HG03196 (cell line): ENCODE data around the gene TCIRG1.

Source experiments
- ATAC-seq: cut with Tn5 transposase; IDR thresholded peaks from one replicate; pipeline ENCODE4 v1.9.1; 2021; ENCODE audit not compliant: unreplicated experiment

Gene TCIRG1

DNA sequence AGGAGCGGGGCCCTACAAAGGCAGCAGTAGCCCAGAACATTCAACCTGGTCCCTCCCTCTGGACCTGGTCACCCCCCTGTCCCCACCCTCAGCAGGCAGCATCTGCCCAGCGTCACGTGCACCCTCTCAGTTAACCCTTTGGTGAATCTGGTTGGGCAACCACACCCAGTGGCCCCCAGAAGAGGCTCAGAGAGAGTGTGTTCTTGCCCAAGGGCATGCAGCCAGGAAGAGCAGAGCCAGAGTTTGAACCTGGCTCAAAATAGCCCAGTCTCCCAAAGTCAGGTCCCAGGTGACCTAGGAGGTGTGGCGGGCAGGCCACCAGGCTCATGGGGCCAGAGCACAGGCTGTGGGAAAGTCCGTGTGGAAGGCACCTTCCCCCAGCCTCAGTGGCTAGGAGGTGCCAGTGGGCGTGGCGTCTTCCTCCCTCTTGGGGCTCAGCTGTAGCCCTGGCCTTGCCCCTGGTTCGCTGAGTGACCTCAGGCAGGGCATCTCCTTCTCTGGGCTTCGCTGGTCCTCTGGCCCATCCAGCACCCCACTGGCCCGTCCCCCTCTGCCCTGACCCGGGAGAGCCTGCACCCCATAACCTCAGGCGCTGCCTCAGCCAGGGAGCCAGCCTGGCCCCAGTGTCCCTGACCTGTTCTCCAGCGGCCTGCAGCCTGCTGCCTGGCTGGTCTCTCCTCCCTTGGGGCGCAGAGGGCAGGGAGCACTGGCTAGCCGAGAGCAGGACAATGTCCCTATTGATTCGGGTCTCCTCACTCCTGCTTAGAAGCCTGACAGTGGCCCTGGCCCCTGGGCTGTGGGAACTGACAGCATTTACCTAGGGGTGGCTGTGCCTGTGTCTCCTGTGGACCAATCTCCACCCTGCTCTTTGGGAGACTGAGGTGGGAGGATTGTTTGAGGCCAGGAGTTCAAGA is 21.7 kb upstream of the TCIRG1 start:
- ATAC-seq, result no peak

- ATAC-seq, result no peak
These were observed 20.7 kb upstream of the TCIRG1 start for GRCh38 chr11:68017980-68018729.

DNA sequence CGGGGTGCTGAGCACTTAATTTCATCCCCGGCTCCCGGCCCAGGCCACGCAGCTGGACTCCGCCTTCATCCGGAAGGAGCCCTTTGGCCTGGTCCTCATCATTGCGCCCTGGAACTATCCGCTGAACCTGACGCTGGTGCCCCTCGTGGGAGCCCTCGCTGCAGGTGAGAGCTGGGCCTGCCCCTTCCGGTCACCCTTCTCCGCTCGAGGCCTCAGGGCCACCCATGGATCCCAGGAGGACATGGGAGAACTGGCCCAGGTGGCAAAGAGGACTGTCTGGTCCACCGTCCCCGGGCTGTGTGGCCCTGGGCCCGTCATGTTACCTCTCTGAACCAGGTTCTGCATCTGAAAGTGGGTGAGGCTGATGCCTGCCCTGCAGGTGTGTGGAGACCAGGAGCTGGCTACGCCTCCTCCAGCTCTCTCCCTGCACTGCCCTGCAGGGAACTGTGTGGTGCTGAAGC is 20.1 kb upstream of the TCIRG1 start:
- no peak for ATAC-seq

DNA sequence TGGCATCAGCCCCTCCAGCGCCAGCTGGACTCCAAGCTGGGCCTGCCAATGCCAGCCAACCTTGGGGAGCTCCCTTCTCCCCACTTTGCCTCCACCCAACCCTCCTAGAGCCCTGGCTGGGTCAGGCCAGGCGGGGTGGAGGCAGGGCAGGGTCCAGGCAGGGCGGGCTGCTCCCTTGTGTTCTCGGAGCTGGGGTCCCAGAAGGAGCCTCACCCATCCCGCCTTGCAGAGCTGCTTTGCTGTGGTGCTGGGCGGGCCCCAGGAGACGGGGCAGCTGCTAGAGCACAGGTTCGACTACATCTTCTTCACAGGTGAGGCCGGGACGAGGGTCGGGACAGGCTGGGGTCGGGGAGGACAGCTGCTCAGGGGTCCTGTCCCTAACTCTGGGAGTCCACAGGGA is 19.3 kb upstream of the TCIRG1 start:
- ATAC-seq, result no peak

GRCh38 chr11:68020575-68020974 is 18.2 kb upstream of the TCIRG1 start:
- no peak for ATAC-seq

DNA sequence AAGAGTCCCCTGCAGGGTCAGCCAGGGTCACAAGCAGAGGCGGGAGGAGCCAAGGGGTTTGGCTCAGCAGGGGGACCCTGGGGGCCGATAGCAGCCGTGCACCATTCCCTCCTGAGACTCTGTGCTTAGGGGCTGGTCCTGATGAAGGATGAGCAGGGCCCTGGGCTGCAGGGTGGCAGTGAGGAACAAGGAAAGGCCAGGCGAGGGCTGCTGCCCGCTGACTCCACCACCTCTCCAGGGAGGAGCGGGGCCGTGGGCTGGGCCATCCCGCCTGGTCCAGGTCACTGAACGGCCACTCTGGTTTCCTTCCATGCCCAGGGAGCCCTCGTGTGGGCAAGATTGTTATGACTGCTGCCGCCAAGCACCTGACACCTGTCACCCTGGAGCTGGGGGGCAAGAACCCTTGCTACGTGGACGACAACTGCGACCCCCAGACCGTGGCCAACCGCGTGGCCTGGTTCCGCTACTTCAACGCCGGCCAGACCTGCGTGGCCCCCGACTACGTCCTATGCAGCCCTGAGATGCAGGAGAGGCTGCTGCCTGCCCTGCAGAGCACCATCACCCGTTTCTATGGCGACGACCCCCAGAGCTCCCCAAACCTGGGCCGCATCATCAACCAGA is 17.5 kb upstream of the TCIRG1 start:
- no peak for ATAC-seq

DNA sequence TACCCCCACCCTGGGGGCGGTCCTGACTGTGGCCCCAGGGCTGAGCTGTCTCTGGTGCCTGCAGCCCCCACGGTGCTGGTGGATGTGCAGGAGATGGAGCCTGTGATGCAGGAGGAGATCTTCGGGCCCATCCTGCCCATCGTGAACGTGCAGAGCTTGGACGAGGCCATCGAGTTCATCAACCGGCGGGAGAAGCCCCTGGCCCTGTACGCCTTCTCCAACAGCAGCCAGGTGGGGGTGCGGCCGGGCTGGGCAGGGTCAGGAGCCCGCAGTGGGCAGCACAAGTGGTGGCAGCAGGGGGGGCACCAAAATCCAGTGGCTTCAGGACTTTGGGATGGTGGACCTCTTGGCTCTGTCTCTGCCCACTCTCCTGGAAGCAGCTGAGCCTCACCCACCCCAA is 16.3 kb upstream of the TCIRG1 start:
- no peak for ATAC-seq

GRCh38 chr11:68024508-68024907 is 14.3 kb upstream of the TCIRG1 start:
- ATAC-seq, result no peak

GRCh38 chr11:68025047-68025446 is 13.8 kb upstream of the TCIRG1 start:
- no peak for ATAC-seq

- ATAC-seq, result no peak
These were observed 12.3 kb upstream of the TCIRG1 start for GRCh38 chr11:68026391-68027105.

GRCh38 chr11:68027667-68028066 is 11.2 kb upstream of the TCIRG1 start:
- no peak for ATAC-seq

- ATAC-seq, result no peak
These were observed 9.9 kb upstream of the TCIRG1 start for GRCh38 chr11:68028802-68029545.

DNA sequence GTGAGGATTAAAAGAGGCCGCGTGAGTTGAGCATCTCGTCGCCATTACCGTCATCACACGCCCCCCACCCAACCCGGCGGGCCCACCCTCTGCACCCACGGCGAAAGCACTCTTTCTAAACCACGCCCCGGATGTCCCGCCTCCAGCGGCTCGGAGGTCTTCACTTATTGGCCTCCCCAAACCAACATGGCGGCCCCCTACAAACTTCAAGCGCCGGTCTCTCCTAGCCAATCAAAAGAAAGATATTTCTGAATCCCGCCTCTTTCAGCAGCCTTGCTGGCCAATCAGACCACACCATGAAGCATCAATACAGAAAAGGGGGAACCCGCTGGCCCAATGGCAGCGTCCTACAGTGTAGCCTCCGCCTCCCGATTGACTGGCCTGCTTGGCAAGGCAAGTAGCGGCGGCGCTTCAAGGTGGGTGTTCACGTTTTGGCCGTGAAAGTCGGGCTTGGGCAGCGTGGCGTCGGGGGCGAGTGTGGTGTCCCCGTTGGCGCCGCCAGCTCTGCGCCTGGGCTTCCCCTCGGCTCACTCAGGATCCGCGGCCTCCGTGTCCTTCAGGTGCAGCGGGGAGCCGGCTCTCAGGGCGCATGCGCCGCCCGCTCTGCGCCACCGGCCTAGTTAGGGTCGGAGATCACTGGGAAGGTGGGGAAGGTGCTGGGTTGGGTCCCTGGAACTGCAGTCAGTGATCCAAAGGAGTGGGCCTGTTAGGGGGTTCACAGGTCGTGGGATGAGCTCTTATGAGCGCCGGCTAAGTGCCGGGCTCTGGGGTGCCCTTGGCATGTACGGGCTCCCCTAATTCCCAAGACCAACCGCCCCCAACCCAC is 8.3 kb upstream of the TCIRG1 start, which contains the start of gene NDUFS8:
Gene NDUFS8 (plus strand): TSS at position 364 of the 826 bp plus-strand sequence. CDS start 1,471 bp downstream, outside the sequence.
- ATAC-seq, result peak; percentile 86

DNA sequence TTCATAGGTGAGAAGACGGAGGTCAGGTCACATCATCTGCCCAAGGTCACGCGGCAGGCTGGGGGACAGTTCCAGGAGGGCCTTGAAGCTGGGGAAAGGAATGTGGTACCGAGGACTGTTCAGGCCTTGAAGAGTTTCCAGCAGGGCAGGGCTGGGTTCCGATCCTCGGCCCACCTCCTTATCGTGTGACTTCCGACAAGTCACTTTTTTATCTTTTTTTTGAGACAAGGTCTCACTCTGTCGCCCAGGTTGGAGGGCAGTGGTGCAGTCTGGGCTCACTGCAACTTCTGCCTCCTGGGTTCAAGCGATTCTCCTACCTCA is 7.7 kb upstream of the TCIRG1 start:
- ATAC-seq, result no peak

GRCh38 chr11:68032003-68032402 is 6.8 kb upstream of the TCIRG1 start:
- ATAC-seq, result no peak

- ATAC-seq, result no peak
These were observed 5.7 kb upstream of the TCIRG1 start for GRCh38 chr11:68032997-68033707.

DNA sequence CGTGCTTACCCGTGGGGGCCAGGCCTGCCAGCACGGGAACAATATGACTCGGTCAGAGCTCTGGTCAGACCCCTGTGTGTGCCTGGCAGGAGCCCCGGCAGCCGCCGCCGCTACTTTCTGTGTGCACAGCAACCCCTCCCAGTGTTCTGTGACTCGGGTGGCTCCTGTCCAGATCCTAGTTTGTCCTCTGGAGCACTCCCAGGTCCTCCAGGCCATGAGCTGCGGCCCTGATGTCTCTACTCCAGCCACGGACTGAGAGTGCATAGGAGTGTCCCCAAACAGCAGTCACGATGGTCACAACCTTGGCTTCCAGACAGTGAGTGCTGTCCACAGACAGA is 5.1 kb upstream of the TCIRG1 start:
- ATAC-seq, result no peak

DNA sequence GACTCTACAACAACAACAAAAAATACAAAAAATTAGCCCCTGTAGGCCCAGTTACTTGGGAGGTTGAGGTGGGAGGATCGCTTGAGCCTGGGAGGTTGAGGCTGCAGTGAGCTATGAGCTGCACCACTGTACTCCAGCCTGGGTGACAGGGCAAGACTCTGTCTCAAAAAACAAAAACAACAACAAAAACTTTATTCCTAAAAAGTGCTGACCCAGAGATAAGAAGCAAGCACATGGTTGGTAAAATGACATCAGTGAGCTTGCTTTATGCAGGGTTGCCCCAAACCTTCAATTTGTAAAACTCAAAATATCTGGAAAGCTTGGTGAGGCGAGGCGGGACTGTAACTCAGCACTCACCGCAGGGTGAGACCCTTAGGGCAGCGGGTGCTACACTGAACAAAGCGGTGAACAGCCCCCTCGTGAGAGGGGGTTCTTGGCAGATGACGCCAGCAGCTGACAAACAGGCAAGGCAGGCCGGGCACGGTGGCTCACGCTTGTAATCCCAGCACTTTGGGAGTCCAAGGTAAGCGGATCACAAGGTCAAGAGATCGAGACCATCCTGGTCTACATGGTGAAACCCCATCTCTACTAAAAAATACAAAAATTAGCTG is 3.5 kb upstream of the TCIRG1 start:
- no peak for ATAC-seq
